DOHH2 (cell line): ENCODE measurements around the gene GFER.

Experiments used
- H3F3A ChIP-seq: fragments of 200-600 bp; sonication (generic), shearing (Covaris generic); 2 replicates; pipeline ENCODE4 v1.6.0; 2016; ENCODE audit warnings: antibody characterized with exemption, mild to moderate bottlenecking; ENCODE audit not compliant: control insufficient read depth, insufficient read depth
- H3K27ac ChIP-seq: fragments of 200-600 bp; sonication (generic); 2 replicates; pipeline ENCODE4 v1.5.1; 2014; ENCODE audit warnings: low read depth, mild to moderate bottlenecking, low read length, moderate library complexity
- H3K27me3 ChIP-seq: fragments of 200-600 bp; sonication (generic); 2 replicates; pipeline ENCODE4 v1.6.1; 2014; ENCODE audit warnings: mild to moderate bottlenecking, low read length, mixed read lengths; ENCODE audit not compliant: control insufficient read depth
- H3K36me3 ChIP-seq: fragments of 200-600 bp; sonication (generic); 2 replicates; pipeline ENCODE4 v1.6.1; 2014; ENCODE audit warnings: mild to moderate bottlenecking, low read length, moderate library complexity, mixed read lengths; ENCODE audit not compliant: control insufficient read depth
- H3K4me1 ChIP-seq: fragments of 200-600 bp; sonication (generic); 2 replicates; pipeline ENCODE4 v1.6.1; 2014; ENCODE audit warnings: mild to moderate bottlenecking, low read length, mixed read lengths; ENCODE audit not compliant: control insufficient read depth
- H3K4me2 ChIP-seq: fragments of 200-600 bp; sonication (generic); 2 replicates; pipeline ENCODE4 v1.6.0; 2014; ENCODE audit warnings: mild to moderate bottlenecking, low read length, moderate library complexity
- H3K4me3 ChIP-seq: fragments of 200-600 bp; sonication (generic); 2 replicates; pipeline ENCODE4 v1.5.1; 2014; ENCODE audit warnings: mild to moderate bottlenecking, low read length, mixed read lengths
- H3K79me2 ChIP-seq: fragments of 200-600 bp; sonication (generic); 2 replicates; pipeline ENCODE4 v1.6.1; 2014; ENCODE audit warnings: mild to moderate bottlenecking, low read length, mixed read lengths; ENCODE audit not compliant: control insufficient read depth
- H3K9me2 ChIP-seq: fragments of 200-600 bp; sonication (generic); replicated peaks from 2 replicates; pipeline ENCODE4 v1.6.1; 2014; ENCODE audit warnings: mild to moderate bottlenecking, low read length, mixed read lengths; ENCODE audit not compliant: control insufficient read depth
- H3K9me3 ChIP-seq: fragments of 200-600 bp; sonication (generic); 2 replicates; pipeline ENCODE4 v1.6.1; 2014; ENCODE audit warnings: antibody characterized with exemption, low read length, mixed read lengths; ENCODE audit not compliant: control insufficient read depth, insufficient read depth
- H4K20me1 ChIP-seq: fragments of 200-600 bp; sonication (generic); 2 replicates; pipeline ENCODE4 v1.6.0; 2014; ENCODE audit warnings: low read depth, mild to moderate bottlenecking, antibody characterized with exemption, low read length, moderate library complexity; ENCODE audit not compliant: control insufficient read depth, insufficient read depth
- CTCF ChIP-seq: fragments of 200-600 bp; sonication (generic); IDR thresholded peaks from one replicate; pipeline ENCODE4 v1.5.1; 2014; ENCODE audit warnings: antibody characterized with exemption, mild to moderate bottlenecking, low read depth, low read length; ENCODE audit not compliant: poor library complexity, severe bottlenecking
- EZH2phosphoT487 ChIP-seq: fragments of 200-600 bp; sonication (generic); IDR thresholded peaks from 2 replicates; pipeline ENCODE4 v1.6.1; 2017; ENCODE audit warnings: borderline replicate concordance, mild to moderate bottlenecking, antibody characterized with exemption, low read length, moderate library complexity, mixed read lengths

Gene GFER

GRCh38 chr16:1958715-1959268 is 25.2 kb upstream of the GFER start:
- no peaks in the 10 kb centered on the region for H3K27me3 ChIP-seq
- peak overlapping the region; percentile 98 for H3K4me3 ChIP-seq
- peaks cover 42% of the 10 kb centered on the region for H3K36me3 ChIP-seq
- H3F3A ChIP-seq, result peaks cover 35% of the 10 kb centered on the region
- TF ChIP-seq EZH2phosphoT487 (no peak), CTCF (no peak)
- peaks cover 33% of the 10 kb centered on the region for H3K79me2 ChIP-seq
- no peaks in the 10 kb centered on the region for H3K9me2 ChIP-seq
- H3K4me1 ChIP-seq, result peaks cover 34% of the 10 kb centered on the region
- no peak overlapping the region for H3K27ac ChIP-seq
- H3K4me2 ChIP-seq, result peak overlapping the region; percentile 99
- H3K9me3 ChIP-seq, result no peaks in the 10 kb centered on the region
- H4K20me1 ChIP-seq, result peaks cover 6% of the 10 kb centered on the region

DNA sequence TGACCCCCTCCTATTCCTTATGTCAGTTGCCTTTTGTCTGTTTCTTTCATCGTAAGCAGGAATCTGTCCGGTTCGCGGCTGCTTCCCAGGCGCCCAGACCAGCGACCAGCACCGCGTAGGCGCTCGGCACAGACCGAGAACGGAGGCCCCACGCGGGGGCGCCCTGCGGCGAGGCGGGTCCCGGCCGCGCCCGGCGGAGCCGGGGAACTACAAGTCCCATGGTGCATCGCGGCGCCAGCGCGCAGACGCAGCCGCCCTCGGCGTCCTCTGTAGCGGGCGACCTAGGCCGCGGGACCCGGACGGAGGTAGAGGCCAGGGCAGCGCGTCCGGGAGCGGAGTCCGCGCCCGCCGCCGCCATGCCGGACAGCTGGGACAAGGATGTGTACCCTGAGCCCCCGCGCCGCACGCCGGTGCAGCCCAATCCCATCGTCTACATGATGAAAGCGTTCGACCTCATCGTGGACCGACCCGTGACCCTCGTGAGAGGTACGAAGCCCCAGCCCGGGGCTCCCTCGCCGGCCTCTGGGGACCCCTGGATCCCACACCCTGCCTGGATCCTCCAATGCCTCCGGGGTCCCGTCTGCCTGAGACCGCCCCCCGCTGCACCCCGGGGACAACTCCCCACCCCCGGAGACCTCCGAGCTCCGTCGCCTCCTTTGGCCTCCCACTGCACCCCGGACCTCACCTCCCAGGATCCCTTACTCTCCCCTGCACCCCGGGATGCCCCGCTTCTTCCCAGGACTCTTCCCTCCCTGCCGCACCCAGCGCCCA is 24.5 kb upstream of the GFER start, which contains the start of gene NDUFB10:
Gene NDUFB10, plus strand, starts transcription at position 270 of the 771 bp plus-strand sequence. Its CDS starts 87 bp downstream, at position 357.
- Histone ChIP-seq H3K9me3 (no peaks in the 10 kb centered on the region), H3K4me1 (peaks cover 34% of the 10 kb centered on the region), H3K27me3 (no peaks in the 10 kb centered on the region), H3K9me2 (no peaks in the 10 kb centered on the region), H3K4me2 (peak within 1 kb of the TSS; percentile 99), H3K27ac (peak within 1 kb of the TSS; percentile 62), H3F3A (peaks cover 42% of the 10 kb centered on the region), H3K36me3 (peaks cover 49% of the 10 kb centered on the region), H4K20me1 (peaks cover 10% of the 10 kb centered on the region), H3K79me2 (peaks cover 40% of the 10 kb centered on the region), H3K4me3 (peak within 1 kb of the TSS; percentile 98)
- TF ChIP-seq CTCF, result peak; percentile 91
- no peak for TF ChIP-seq EZH2phosphoT487

DNA sequence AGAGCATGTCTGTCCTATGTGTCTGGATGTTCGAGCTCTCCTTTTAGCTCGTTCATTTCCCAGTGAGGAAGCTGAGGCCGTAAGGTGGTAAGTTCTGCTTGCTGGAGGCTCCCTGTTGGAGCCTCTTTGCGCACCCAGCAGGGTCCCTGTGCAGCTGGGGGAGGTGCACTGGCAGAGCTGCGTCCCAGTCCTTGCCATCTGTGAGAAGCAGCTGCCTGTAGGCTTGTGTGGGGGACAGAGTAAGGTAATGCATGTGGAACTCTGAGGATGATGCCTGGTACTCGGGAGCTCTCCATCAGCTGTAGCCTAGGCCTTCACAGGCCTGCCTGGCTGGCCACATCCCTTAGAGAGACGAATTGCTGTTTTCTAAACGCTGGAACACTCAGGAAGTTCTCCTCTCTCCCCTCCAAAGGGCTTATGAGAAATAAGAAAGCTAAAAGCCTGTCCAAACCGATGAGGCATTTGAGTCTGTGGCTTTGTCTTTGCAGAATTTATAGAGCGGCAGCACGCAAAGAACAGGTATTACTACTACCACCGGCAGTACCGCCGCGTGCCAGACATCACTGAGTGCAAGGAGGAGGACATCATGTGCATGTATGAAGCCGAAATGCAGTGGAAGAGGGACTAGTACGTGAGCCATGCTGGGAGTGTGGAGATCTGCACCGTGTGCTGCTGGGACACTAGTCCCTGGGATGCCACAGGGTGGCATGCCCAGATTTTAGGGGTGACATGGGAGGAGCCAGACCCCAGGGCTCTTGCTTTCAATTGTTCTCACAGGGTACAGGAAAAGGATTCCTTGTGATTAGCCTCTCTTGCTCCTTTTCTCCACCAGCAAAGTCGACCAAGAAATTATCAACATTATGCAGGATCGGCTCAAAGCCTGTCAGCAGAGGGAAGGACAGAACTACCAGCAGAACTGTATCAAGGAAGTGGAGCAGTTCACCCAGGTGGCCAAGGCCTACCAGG is 23.0 kb upstream of the GFER start:
- Histone ChIP-seq H3K4me1 (peaks cover 38% of the 10 kb centered on the region), H3K27me3 (no peaks in the 10 kb centered on the region), H3F3A (peaks cover 43% of the 10 kb centered on the region), H3K4me2 (peak overlapping the region; percentile 99), H3K27ac (peak overlapping the region; percentile 62), H3K79me2 (peaks cover 54% of the 10 kb centered on the region), H4K20me1 (peaks cover 10% of the 10 kb centered on the region), H3K9me2 (no peaks in the 10 kb centered on the region), H3K9me3 (no peaks in the 10 kb centered on the region), H3K4me3 (peak overlapping the region; percentile 98), H3K36me3 (peaks cover 61% of the 10 kb centered on the region)
- TF ChIP-seq CTCF (no peak), EZH2phosphoT487 (no peak)
